GM12864 (cell line): ENCODE results near the gene ABRAXAS1.
A peak's percentile ranks its signal among the peaks of the same experiment; 100 is the strongest.
"Not testable (repeated sequence)": the region's sequence is repeated elsewhere in the genome, so short reads cannot be mapped to it uniquely, and the experiment has no call there.

ENCODE experiments used
- DNase-seq: peaks from one replicate; pipeline ENCODE4 v3.0.0-alpha.2; 2011; ENCODE audit warnings: low read depth
- H3K4me3 ChIP-seq: 2 replicates; pipeline ENCODE4 v1.5.1; 2011; ENCODE audit warnings: mild to moderate bottlenecking, low read depth, low read length, control low read depth
- CTCF ChIP-seq: IDR thresholded peaks from 2 replicates; pipeline ENCODE4 v1.5.1; 2011; ENCODE audit warnings: low read depth, mild to moderate bottlenecking, moderate library complexity, low read length, control low read depth, inconsistent platforms; ENCODE audit errors: missing control alignments

The ABRAXAS1 gene

GRCh38 chr4:83504996-83505395 is 20.1 kb upstream of the ABRAXAS1 start:
- no peak overlapping the region for H3K4me3 ChIP-seq
- no peak for TF ChIP-seq CTCF
- no peak for DNase-seq

GRCh38 chr4:83504503-83504902 is 19.6 kb upstream of the ABRAXAS1 start:
- TF ChIP-seq CTCF: no peak
- DNase-seq: no peak
- no peak overlapping the region for H3K4me3 ChIP-seq

GRCh38 chr4:83503974-83504373 is 19.1 kb upstream of the ABRAXAS1 start:
- TF ChIP-seq CTCF: no peak
- H3K4me3 ChIP-seq: no peak overlapping the region
- DNase-seq: no peak

GRCh38 chr4:83501671-83502070 is 16.8 kb upstream of the ABRAXAS1 start:
- not testable (repeated sequence) for H3K4me3 ChIP-seq, DNase-seq

GRCh38 chr4:83498187-83498586 is 13.3 kb upstream of the ABRAXAS1 start:
- H3K4me3 ChIP-seq: no peak overlapping the region
- no peak for TF ChIP-seq CTCF
- no peak for DNase-seq

GRCh38 chr4:83496085-83496917 is 11.4 kb upstream of the ABRAXAS1 start:
- DNase-seq, H3K4me3 ChIP-seq: not testable (repeated sequence)

DNA sequence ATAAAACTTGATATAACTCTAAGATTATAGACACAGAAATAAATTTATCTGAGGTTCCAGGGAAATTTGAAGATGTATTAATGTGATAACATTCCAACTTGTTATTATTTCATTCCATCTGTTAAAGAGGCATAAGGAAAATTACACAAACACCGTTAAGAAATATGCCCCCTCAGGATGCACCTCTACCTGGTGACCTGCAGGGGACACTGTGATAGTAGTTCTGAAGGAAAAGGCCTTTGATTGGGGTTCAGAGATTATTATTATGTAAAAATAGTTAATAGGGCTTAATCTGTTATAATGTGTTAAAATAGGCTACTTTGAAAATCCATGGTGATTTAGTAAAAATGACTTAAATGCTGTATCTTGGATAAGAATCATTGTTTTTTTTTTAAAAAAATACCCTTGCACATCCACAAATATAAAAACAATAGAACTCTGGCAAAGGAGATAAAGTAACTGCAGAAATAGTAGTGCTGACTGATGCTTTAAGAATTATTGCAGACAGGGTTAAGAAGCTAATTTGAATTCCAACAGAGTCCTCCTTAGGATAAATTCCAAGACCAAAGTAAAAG is 6.1 kb upstream of the ABRAXAS1 start:
- no peak for DNase-seq
- TF ChIP-seq CTCF: peak; percentile 81
- no peak overlapping the region for H3K4me3 ChIP-seq

DNA sequence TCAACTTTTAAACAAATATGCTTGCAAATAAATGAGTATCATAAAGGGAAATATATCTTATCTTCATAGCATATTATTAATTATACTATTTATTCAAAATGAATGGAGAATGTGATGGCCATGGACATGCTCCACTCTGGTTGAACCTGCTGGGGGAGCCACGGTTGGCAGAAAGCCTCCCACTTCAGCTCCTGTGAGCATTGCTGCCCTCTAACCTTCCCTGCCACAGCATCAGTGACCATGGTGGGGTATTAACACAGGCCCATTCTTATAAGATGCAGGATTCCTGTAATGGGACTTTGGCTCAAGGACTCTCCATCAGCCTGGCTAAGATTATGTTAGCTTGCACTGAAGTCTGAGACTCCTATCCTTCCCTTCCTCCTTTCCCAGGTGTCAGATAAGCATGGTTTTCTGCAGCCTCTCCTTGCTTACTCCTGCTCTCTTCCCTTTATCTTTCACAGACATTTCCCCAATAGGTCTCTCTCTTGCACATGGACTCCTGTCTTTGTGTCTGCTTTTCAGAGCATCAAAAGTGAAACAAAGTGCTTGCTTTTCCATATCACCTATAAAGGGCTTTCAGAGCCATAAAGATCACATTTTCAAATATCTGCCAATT is 4.9 kb upstream of the ABRAXAS1 start:
- peak; percentile 16 for TF ChIP-seq CTCF
- DNase-seq: no peak
- H3K4me3 ChIP-seq: no peak overlapping the region
